OCI-LY3 (cell line): Measurements from ENCODE around the gene SSUH2.

ENCODE experiments used
- H2AFZ ChIP-seq: fragments of 200-600, 300-600 bp; shearing (Covaris generic); 2 replicates; pipeline ENCODE4 v1.6.0; 2014; ENCODE audit warnings: antibody characterized with exemption, low read depth, low read length
- H3K27ac ChIP-seq: fragments of 200-600, 300-600 bp; sonication (generic); 2 replicates; pipeline ENCODE4 v1.5.1; 2014; ENCODE audit warnings: mild to moderate bottlenecking, low read length, moderate library complexity, mixed read lengths
- H3K27me3 ChIP-seq: fragments of 200-600, 300-600 bp; sonication (generic); 2 replicates; pipeline ENCODE4 v1.6.1; 2014; ENCODE audit warnings: low read depth, low read length, mixed read lengths
- H3K36me3 ChIP-seq: fragments of 200-600, 300-600 bp; sonication (generic); replicated peaks from 2 replicates; pipeline ENCODE3; 2014; ENCODE audit warnings: low read depth, low read length, mixed read lengths
- H3K4me1 ChIP-seq: fragments of 300-600, 200-600 bp; sonication (generic); 2 replicates; pipeline ENCODE4 v1.6.1; 2014; ENCODE audit warnings: low read length, mixed read lengths
- H3K4me2 ChIP-seq: fragments of 200-600, 300-600 bp; sonication (generic); 2 replicates; pipeline ENCODE4 v1.6.1; 2014; ENCODE audit warnings: low read length, mixed read lengths
- H3K4me3 ChIP-seq: fragments of 300-600, 200-600 bp; sonication (generic); 2 replicates; pipeline ENCODE4 v1.5.1; 2014; ENCODE audit warnings: antibody characterized with exemption, mild to moderate bottlenecking, low read length, moderate library complexity
- H3K79me2 ChIP-seq: fragments of 300-600, 200-600 bp; shearing (Covaris generic); 2 replicates; pipeline ENCODE4 v1.6.1; 2014; ENCODE audit warnings: mild to moderate bottlenecking, low read length, mixed read lengths
- H3K9ac ChIP-seq: fragments of 300-600, 200-600 bp; shearing (Covaris generic); 2 replicates; pipeline ENCODE4 v1.6.0; 2014; ENCODE audit warnings: mild to moderate bottlenecking, low read length, moderate library complexity
- H3K9me3 ChIP-seq: fragments of 200-600, 300-600 bp; shearing (Covaris generic); 2 replicates; pipeline ENCODE4 v1.6.1; 2014; ENCODE audit warnings: low read length, mixed read lengths; ENCODE audit not compliant: insufficient read depth
- H4K20me1 ChIP-seq: fragments of 200-600, 300-600 bp; sonication (generic); 2 replicates; pipeline ENCODE4 v1.6.1; 2016; ENCODE audit warnings: low read length, mixed read lengths; ENCODE audit not compliant: insufficient read depth
- EZH2phosphoT487 ChIP-seq: fragments of 200-600 bp; shearing (Covaris generic); IDR thresholded peaks from 2 replicates; pipeline ENCODE4 v1.6.1; 2018; ENCODE audit warnings: antibody characterized with exemption, mixed run types, low read depth
- TF ChIP-seq, protein P1 (sequence below): fragments of 200-600, 300-600 bp; sonication (generic); IDR thresholded peaks from 2 replicates; pipeline ENCODE4 v1.5.1; 2014; ENCODE audit warnings: antibody characterized with exemption, low read length, low read depth

Gene SSUH2

DNA sequence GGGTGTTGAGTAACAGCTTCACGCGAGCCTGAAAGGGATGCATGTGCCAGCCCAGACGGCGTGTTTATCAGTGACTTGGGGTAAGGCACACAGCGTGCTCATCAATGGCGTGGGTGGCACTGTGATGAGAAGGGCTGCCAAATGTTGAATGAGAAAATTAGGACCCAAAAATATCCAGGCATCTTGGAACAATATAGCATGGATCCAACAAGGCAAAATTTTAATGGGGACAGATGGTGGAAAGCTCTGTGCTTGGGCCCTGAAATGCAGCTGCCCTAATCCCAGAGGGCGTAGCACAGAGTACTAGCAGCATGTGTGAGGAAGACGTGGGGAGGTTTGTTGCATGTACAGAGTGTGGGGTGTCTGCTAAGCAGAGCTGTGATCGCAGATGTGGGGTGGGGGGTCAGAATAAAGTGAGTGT lies 48.9 kb downstream of the SSUH2 start:
- Histone ChIP-seq H3K4me1 (no peaks in the 10 kb centered on the region), H3K27ac (no peak overlapping the region), H3K36me3 (no peaks in the 10 kb centered on the region), H2AFZ (no peak overlapping the region), H3K9me3 (no peaks in the 10 kb centered on the region), H3K9ac (no peak overlapping the region), H3K79me2 (no peaks in the 10 kb centered on the region), H3K27me3 (no peaks in the 10 kb centered on the region), H3K4me2 (no peak overlapping the region), H3K4me3 (no peak overlapping the region), H4K20me1 (no peaks in the 10 kb centered on the region)
- TF ChIP-seq, protein P1, sequence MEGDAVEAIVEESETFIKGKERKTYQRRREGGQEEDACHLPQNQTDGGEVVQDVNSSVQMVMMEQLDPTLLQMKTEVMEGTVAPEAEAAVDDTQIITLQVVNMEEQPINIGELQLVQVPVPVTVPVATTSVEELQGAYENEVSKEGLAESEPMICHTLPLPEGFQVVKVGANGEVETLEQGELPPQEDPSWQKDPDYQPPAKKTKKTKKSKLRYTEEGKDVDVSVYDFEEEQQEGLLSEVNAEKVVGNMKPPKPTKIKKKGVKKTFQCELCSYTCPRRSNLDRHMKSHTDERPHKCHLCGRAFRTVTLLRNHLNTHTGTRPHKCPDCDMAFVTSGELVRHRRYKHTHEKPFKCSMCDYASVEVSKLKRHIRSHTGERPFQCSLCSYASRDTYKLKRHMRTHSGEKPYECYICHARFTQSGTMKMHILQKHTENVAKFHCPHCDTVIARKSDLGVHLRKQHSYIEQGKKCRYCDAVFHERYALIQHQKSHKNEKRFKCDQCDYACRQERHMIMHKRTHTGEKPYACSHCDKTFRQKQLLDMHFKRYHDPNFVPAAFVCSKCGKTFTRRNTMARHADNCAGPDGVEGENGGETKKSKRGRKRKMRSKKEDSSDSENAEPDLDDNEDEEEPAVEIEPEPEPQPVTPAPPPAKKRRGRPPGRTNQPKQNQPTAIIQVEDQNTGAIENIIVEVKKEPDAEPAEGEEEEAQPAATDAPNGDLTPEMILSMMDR = no peak
- no peak for TF ChIP-seq EZH2phosphoT487

- no peaks in the 10 kb centered on the region for H3K9me3 ChIP-seq
- no peak overlapping the region for H3K4me2 ChIP-seq
- H3K27ac ChIP-seq = no peak overlapping the region
- no peaks in the 10 kb centered on the region for H4K20me1 ChIP-seq
- no peak overlapping the region for H3K9ac ChIP-seq
- no peaks in the 10 kb centered on the region for H3K79me2 ChIP-seq
- no peak overlapping the region for H3K4me3 ChIP-seq
- H3K4me1 ChIP-seq = no peaks in the 10 kb centered on the region
- no peak overlapping the region for H2AFZ ChIP-seq
- no peaks in the 10 kb centered on the region for H3K36me3 ChIP-seq
- TF ChIP-seq, protein P1 = no peak
- TF ChIP-seq EZH2phosphoT487 = no peak
- no peaks in the 10 kb centered on the region for H3K27me3 ChIP-seq
Observed at GRCh38 chr3:8595252-8595651, 49.3 kb downstream of the SSUH2 start.

- Histone ChIP-seq H3K4me1 (no peaks in the 10 kb centered on the region), H3K4me3 (no peak overlapping the region), H3K36me3 (no peaks in the 10 kb centered on the region), H3K79me2 (no peaks in the 10 kb centered on the region), H3K4me2 (no peak overlapping the region), H4K20me1 (no peaks in the 10 kb centered on the region), H3K9me3 (no peaks in the 10 kb centered on the region), H3K27ac (no peak overlapping the region), H3K27me3 (no peaks in the 10 kb centered on the region), H2AFZ (no peak overlapping the region), H3K9ac (no peak overlapping the region)
- no peak for TF ChIP-seq EZH2phosphoT487
- TF ChIP-seq, protein P1 = no peak
Observed at GRCh38 chr3:8593021-8593827, 51.4 kb downstream of the SSUH2 start.

DNA sequence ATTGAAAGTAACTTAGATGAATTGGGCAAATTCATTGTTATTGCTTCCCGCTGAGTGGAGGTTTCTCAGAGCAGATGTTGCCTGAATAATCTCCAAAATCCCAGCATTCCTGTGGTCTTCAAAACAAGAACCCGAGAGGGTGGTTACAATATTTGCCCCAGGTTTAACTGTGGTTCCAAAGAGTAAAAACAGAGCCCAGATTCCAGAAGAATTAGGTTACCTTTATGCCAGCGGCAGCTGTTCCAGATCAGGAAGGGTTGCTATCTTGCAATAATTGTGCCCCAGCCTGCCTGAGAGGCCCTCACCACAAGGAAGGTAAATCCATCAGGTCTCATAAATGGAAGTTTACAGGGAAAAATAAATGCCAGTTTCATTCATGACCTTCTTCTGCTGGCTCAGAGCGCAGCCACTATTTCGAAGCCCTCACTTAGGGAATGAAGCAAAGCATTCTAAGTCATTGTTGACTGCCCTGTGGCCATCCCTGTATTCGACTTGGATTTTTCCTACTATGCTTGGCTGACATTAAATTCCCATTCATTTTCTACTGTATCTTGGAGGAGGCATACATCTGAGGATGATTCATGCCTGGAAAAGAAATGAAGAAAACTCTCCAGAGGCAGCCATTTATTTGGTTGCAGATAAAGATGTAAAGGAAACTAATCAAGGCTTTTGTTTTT lies 54.6 kb downstream of the SSUH2 start:
- H3K4me2 ChIP-seq = no peak overlapping the region
- no peaks in the 10 kb centered on the region for H3K9me3 ChIP-seq
- H3K4me3 ChIP-seq = no peak overlapping the region
- no peak overlapping the region for H2AFZ ChIP-seq
- no peaks in the 10 kb centered on the region for H3K36me3 ChIP-seq
- no peak overlapping the region for H3K27ac ChIP-seq
- no peak overlapping the region for H3K9ac ChIP-seq
- no peaks in the 10 kb centered on the region for H3K4me1 ChIP-seq
- H3K79me2 ChIP-seq = no peaks in the 10 kb centered on the region
- no peaks in the 10 kb centered on the region for H4K20me1 ChIP-seq
- peaks cover 6% of the 10 kb centered on the region; the same call in 1 of the 2 replicates for H3K27me3 ChIP-seq
- TF ChIP-seq EZH2phosphoT487 = no peak
- TF ChIP-seq, protein P1 = no peak
